PFSK-1 (cell line): Measurements from ENCODE around the gene STON1.

ENCODE experiments used
- SIN3A ChIP-seq: IDR thresholded peaks from 2 replicates; pipeline ENCODE4 v1.6.1; 2012; ENCODE audit warnings: mild to moderate bottlenecking, low read length, moderate library complexity, borderline replicate concordance; ENCODE audit not compliant: insufficient read depth
- TAF1 ChIP-seq: IDR thresholded peaks from 2 replicates; pipeline ENCODE4 v1.6.1; 2012; ENCODE audit warnings: low read length, control low read depth, borderline replicate concordance; ENCODE audit not compliant: insufficient read depth

GRCh38 chr2:48635786-48636185, 105.8 kb downstream of the STON1 start:
- TF ChIP-seq SIN3A, result no peak
- TF ChIP-seq TAF1, result no peak
